Testis (tissue), 3 donors: ENCODE data around the gene EPB41L4A. TPM values are rescaled to one million over a fixed set of nuclear protein-coding genes. Genes with fewer than 3 reads are reported as not detected.

Experiments used
- DNase-seq: peaks from one replicate; pipeline ENCODE4 v3.0.0-alpha.2; 2019
- H3K27ac ChIP-seq, 2 donors: fragments of 200-600 bp; sonication (generic); one replicate each; pipeline ENCODE4 v1.5.1; 2019
- H3K27me3 ChIP-seq: fragments of 200-600 bp; sonication (generic); one replicate; pipeline ENCODE4 v1.5.1; 2019
- H3K36me3 ChIP-seq: fragments of 200-600 bp; sonication (generic); one replicate; pipeline ENCODE4 v1.5.1; 2017; ENCODE audit warnings: low read depth; ENCODE audit errors: missing control alignments
- H3K4me1 ChIP-seq: fragments of 200-600 bp; sonication (generic); one replicate; pipeline ENCODE4 v1.5.1; 2019
- H3K4me3 ChIP-seq, 2 donors: fragments of 200-600 bp; sonication (generic); one replicate each; pipeline ENCODE4 v1.5.1; 2017 to 2019
- H3K9me3 ChIP-seq: fragments of 200-600 bp; sonication (generic); one replicate; pipeline ENCODE4 v1.5.1; 2017
- CTCF ChIP-seq, 3 experiments: fragments of 450-650 bp in 2 of 3; fragments of 200-600 bp in 1 of 3; sonication (generic) in 1 of 3; IDR thresholded peaks; one replicate each; pipeline ENCODE4 v1.5.1; 2016 to 2019; ENCODE audit warnings: antibody characterized with exemption in 3 of 3, mild to moderate bottlenecking in 2 of 3, moderate library complexity in 1 of 3
- POLR2A ChIP-seq: fragments of 450-650 bp; IDR thresholded peaks from one replicate; pipeline ENCODE4 v1.6.1; 2017; ENCODE audit warnings: antibody characterized with exemption, mild to moderate bottlenecking, moderate library complexity
- WGBS, 2 donors: methylation state at CpG; one replicate each; pipeline ENCODE4 v1.1.5; 2018; 5-methylcytosine and 5-hydroxymethylcytosine counted together
- intact Hi-C: fragments of 100-400 bp; cut with DNase I; formaldehyde crosslinking; loops from one replicate; pipeline ENCODE4 v1.15.1; 2023; ENCODE audit warnings: low total_unique reads
- polyA plus RNA-seq: library from polyadenylated mRNA; stranded (reverse); fragments of 350-450 nt; fragmentation: Illumina TruSeq; extraction: RNeasy Lipid Tissue Mini Kit (QIAGEN cat#74804); gene quantifications from one replicate; pipeline ENCODE4 v1.2.3, GENCODE V29; 2014; ENCODE audit warnings: low read depth, low replicate concordance; ENCODE audit not compliant: insufficient read depth
- total RNA-seq, 2 donors: library from RNA; depleted of rRNA; stranded (reverse); fragments of >200 nt; gene quantifications; one replicate each; pipeline ENCODE4 v1.2.3, GENCODE V29; 2016

Gene EPB41L4A
- total and polyA plus RNA-seq, 3 donors from 2014 or later, result 9.0 to 23.9 (median 13.3) TPM

GRCh38 chr5:112201141-112201540, 217.9 kb downstream of the EPB41L4A start:
- 91 to 92% methylated on average over 3 of the region's 3 CpGs for WGBS, 2 donors
- no peak for DNase-seq
- no peaks in the 10 kb centered on the region for H3K36me3 ChIP-seq
- H3K4me3 ChIP-seq, result no peak overlapping the region
- no peaks in the 10 kb centered on the region for H3K9me3 ChIP-seq
- intact Hi-C loops, result no loop called here
- TF ChIP-seq POLR2A, result no peak
- no peak overlapping the region for H3K27ac ChIP-seq
- H3K4me1 ChIP-seq, result no peaks in the 10 kb centered on the region
- no peaks in the 10 kb centered on the region for H3K27me3 ChIP-seq

- WGBS, 2 donors, result 81 to 85% methylated on average over 3 of the region's 3 CpGs
- H3K9me3 ChIP-seq, result no peaks in the 10 kb centered on the region
- no peaks in the 10 kb centered on the region for H3K27me3 ChIP-seq
- H3K36me3 ChIP-seq, result no peaks in the 10 kb centered on the region
- TF ChIP-seq POLR2A (no peak), CTCF (IDR thresholded peaks at IDR 0.05) (no peak)
- no peaks in the 10 kb centered on the region for H3K4me1 ChIP-seq
- H3K4me3 ChIP-seq, result no peak overlapping the region
- intact Hi-C loops, result no loop called here
- DNase-seq, result no peak
- H3K27ac ChIP-seq, result no peak overlapping the region
Observed at GRCh38 chr5:112200131-112200530, 218.9 kb downstream of the EPB41L4A start.

GRCh38 chr5:112196584-112196983, 222.5 kb downstream of the EPB41L4A start:
- Histone ChIP-seq H3K4me3 (no peak overlapping the region), H3K4me1 (no peaks in the 10 kb centered on the region), H3K36me3 (no peaks in the 10 kb centered on the region), H3K27me3 (no peaks in the 10 kb centered on the region), H3K9me3 (no peaks in the 10 kb centered on the region), H3K27ac (no peak overlapping the region)
- 56% methylated on average over 3 of the region's 3 CpGs for WGBS, 2 donors
- intact Hi-C loops, result no loop called here
- no peak for DNase-seq
- TF ChIP-seq POLR2A (no peak), CTCF (IDR thresholded peaks at IDR 0.05) (no peak)

GRCh38 chr5:112195924-112196323, 223.2 kb downstream of the EPB41L4A start:
- intact Hi-C loops, result no loop called here
- Histone ChIP-seq H3K9me3 (no peaks in the 10 kb centered on the region), H3K4me3 (no peak overlapping the region), H3K36me3 (no peaks in the 10 kb centered on the region), H3K27me3 (no peaks in the 10 kb centered on the region), H3K27ac (no peak overlapping the region), H3K4me1 (no peaks in the 10 kb centered on the region)
- TF ChIP-seq POLR2A (no peak), CTCF (IDR thresholded peaks at IDR 0.05) (no peak)
- WGBS, 2 donors, result 84 to 91% methylated on average over 4 of the region's 4 CpGs
- no peak for DNase-seq

GRCh38 chr5:112192866-112193265, 226.2 kb downstream of the EPB41L4A start:
- 85 to 89% methylated on average over 3 of the region's 3 CpGs for WGBS, 2 donors
- intact Hi-C loops, result no loop called here
- no peak overlapping the region for H3K27ac ChIP-seq

More at GRCh38 chr5:112192866-112193265, 226.2 kb downstream of the EPB41L4A start:
- Histone ChIP-seq H3K4me3 (no peak overlapping the region), H3K27me3 (no peaks in the 10 kb centered on the region), H3K4me1 (no peaks in the 10 kb centered on the region), H3K9me3 (no peaks in the 10 kb centered on the region), H3K36me3 (no peaks in the 10 kb centered on the region)
- no peak for DNase-seq
- TF ChIP-seq POLR2A (no peak), CTCF (IDR thresholded peaks at IDR 0.05) (no peak)
